GM23338 (cell line): ENCODE data around the gene ADGRG7. TPM values are rescaled to one million over a fixed set of nuclear protein-coding genes. Genes with fewer than 3 reads are reported as not detected.

ENCODE experiments used
- ATAC-seq: fragments of 200-7000 bp; cut with Tn5 transposase; 3 replicates; pipeline ENCODE4 v1.9.1; 2020
- DNase-seq: peaks from one replicate; pipeline ENCODE4 v3.0.0-alpha.2; 2015; ENCODE audit warnings: low spot score
- H2AFZ ChIP-seq: fragments of 200-600 bp; sonication (generic); 2 replicates; pipeline ENCODE4 v1.8.0; 2016; ENCODE audit warnings: antibody characterized with exemption, mild to moderate bottlenecking, moderate library complexity
- H3F3A ChIP-seq: fragments of 200-600 bp; sonication (generic); replicated peaks from 2 replicates; pipeline ENCODE4 v1.8.0; 2017; ENCODE audit warnings: antibody characterized with exemption, mixed run types, low read depth
- H3K27ac ChIP-seq: fragments of 200-600 bp; sonication (generic); 2 replicates; pipeline ENCODE4 v1.6.1; 2016; ENCODE audit warnings: low read depth
- H3K27me3 ChIP-seq: fragments of 200-600 bp; sonication (generic); 2 replicates; pipeline ENCODE4 v1.8.0; 2016; ENCODE audit warnings: mild to moderate bottlenecking, mixed run types, moderate library complexity; ENCODE audit not compliant: insufficient read depth
- H3K36me3 ChIP-seq: fragments of 200-600 bp; sonication (generic); 2 replicates; pipeline ENCODE4 v1.8.0; 2016; ENCODE audit warnings: mild to moderate bottlenecking; ENCODE audit not compliant: insufficient read depth
- H3K4me1 ChIP-seq: fragments of 200-600 bp; sonication (generic); 2 replicates; pipeline ENCODE4 v1.8.0; 2016; ENCODE audit warnings: mild to moderate bottlenecking, moderate library complexity; ENCODE audit not compliant: insufficient read depth
- H3K4me2 ChIP-seq: fragments of 200-600 bp; sonication (generic); 2 replicates; pipeline ENCODE4 v1.7.1; 2017; ENCODE audit warnings: mixed run types
- H3K4me3 ChIP-seq: fragments of 200-600 bp; sonication (generic); 2 replicates; pipeline ENCODE4 v1.6.1; 2016; ENCODE audit warnings: mixed run types
- H3K79me2 ChIP-seq: fragments of 200-600 bp; sonication (generic); replicated peaks from 2 replicates; pipeline ENCODE4 v1.8.0; 2017; ENCODE audit warnings: mild to moderate bottlenecking; ENCODE audit not compliant: insufficient read depth
- H3K9me2 ChIP-seq: fragments of 200-600 bp; sonication (generic); 2 replicates; pipeline ENCODE4 v1.8.0; 2017; ENCODE audit not compliant: insufficient read depth
- H4K20me1 ChIP-seq: fragments of 200-600 bp; sonication (generic); replicated peaks from 2 replicates; pipeline ENCODE4 v1.8.0; 2017; ENCODE audit warnings: mild to moderate bottlenecking; ENCODE audit not compliant: insufficient read depth
- H3K27ac Mint-ChIP-seq: 2 replicates; pipeline ENCODE4 v1.8.0; 2020; ENCODE audit warnings: inconsistent platforms, mild to moderate bottlenecking, moderate library complexity, mixed read lengths
- H3K27me3 Mint-ChIP-seq: 3 replicates; pipeline ENCODE4 v1.8.0; 2022; ENCODE audit warnings: low read depth, mild to moderate bottlenecking, moderate library complexity, mixed read lengths, inconsistent platforms; ENCODE audit not compliant: insufficient read depth, poor library complexity
- H3K36me3 Mint-ChIP-seq: 3 replicates; pipeline ENCODE4 v1.8.0; 2021; ENCODE audit warnings: low read depth, mild to moderate bottlenecking, inconsistent platforms, moderate library complexity, mixed read lengths
- H3K4me1 Mint-ChIP-seq: 3 replicates; pipeline ENCODE4 v1.8.0; 2020; ENCODE audit warnings: mild to moderate bottlenecking, inconsistent platforms, mixed read lengths
- H3K4me3 Mint-ChIP-seq: 3 replicates; pipeline ENCODE4 v1.8.0; 2021; ENCODE audit warnings: moderate library complexity, mild to moderate bottlenecking, inconsistent platforms, mixed read lengths
- H3K9me3 Mint-ChIP-seq: 3 replicates; pipeline ENCODE4 v1.8.0; 2020; ENCODE audit warnings: moderate library complexity, mild to moderate bottlenecking, inconsistent platforms, mixed read lengths
- CREB1 ChIP-seq: fragments of 250-450 bp; sonication (Bioruptor Pico); IDR thresholded peaks from 2 replicates; pipeline ENCODE4 v1.5.0; 2020; ENCODE audit warnings: low read depth, mild to moderate bottlenecking, moderate library complexity
- CTCF ChIP-seq, 2 experiments: fragments of 200-600 bp in 1 of 2; sonication (generic) in 1 of 2; conservative IDR thresholded peaks; 2 replicates each; pipeline versions ENCODE4 v1.5.1 to v1.6.1; 2016 to 2017; ENCODE audit warnings: antibody characterized with exemption in 2 of 2, low read depth in 2 of 2, mild to moderate bottlenecking in 2 of 2, moderate library complexity in 1 of 2
- EZH2 ChIP-seq: fragments of 200-600 bp; sonication (generic); IDR thresholded peaks from one replicate; pipeline ENCODE4 v1.8.0; 2017; ENCODE audit warnings: antibody characterized with exemption, mild to moderate bottlenecking, low read depth; ENCODE audit not compliant: unreplicated experiment
- EZH2phosphoT487 ChIP-seq: fragments of 200-600 bp; sonication (generic); IDR thresholded peaks from one replicate; pipeline ENCODE4 v1.8.1; 2018; ENCODE audit warnings: antibody characterized with exemption; ENCODE audit not compliant: unreplicated experiment
- JUNB ChIP-seq: IDR thresholded peaks from one replicate; pipeline ENCODE4 v1.6.1; 2016; ENCODE audit warnings: antibody characterized with exemption; ENCODE audit not compliant: unreplicated experiment
- NANOG ChIP-seq: IDR thresholded peaks from 2 replicates; pipeline ENCODE4 v1.6.1; 2016; ENCODE audit warnings: antibody characterized with exemption, borderline replicate concordance
- POLR2AphosphoS5 ChIP-seq: IDR thresholded peaks from 2 replicates; pipeline ENCODE4 v1.6.1; 2016; ENCODE audit warnings: antibody characterized with exemption, low read depth
- STAT1 ChIP-seq: IDR thresholded peaks from one replicate; pipeline ENCODE4 v1.6.1; 2016; ENCODE audit warnings: antibody characterized with exemption; ENCODE audit not compliant: unreplicated experiment
- ZNF114 ChIP-seq: fragments of 250-450 bp; sonication (Bioruptor Pico); IDR thresholded peaks from 2 replicates; pipeline ENCODE4 v1.5.0; 2020; ENCODE audit warnings: mild to moderate bottlenecking, moderate library complexity
- ZNF331 ChIP-seq: fragments of 250-450 bp; sonication (Bioruptor Pico); IDR thresholded peaks from 2 replicates; pipeline ENCODE4 v1.5.0; 2020; ENCODE audit warnings: low read depth, mild to moderate bottlenecking, moderate library complexity
- polyA plus RNA-seq: library from polyadenylated mRNA; unstranded; fragments of >200 nt; fragmentation: Nextera tagmentation; extraction: Ambion mirVana; gene quantifications from 2 replicates; pipeline ENCODE4 v1.2.1, GENCODE V29; 2016
- total RNA-seq: library from RNA; depleted of rRNA; stranded (reverse); fragments of >200 nt; shearing (Covaris generic); gene quantifications from 2 replicates; pipeline ENCODE4 v1.2.3, GENCODE V29; 2014
- TF ChIP-seq, protein P1 (sequence below): IDR thresholded peaks from one replicate; pipeline ENCODE4 v1.6.1; 2018; ENCODE audit warnings: antibody characterized with exemption; ENCODE audit not compliant: unreplicated experiment
- TF ChIP-seq, protein P2 (sequence below): IDR thresholded peaks from 2 replicates; pipeline ENCODE4 v1.6.1; 2016; ENCODE audit warnings: antibody characterized with exemption

ADGRG7 gene
- total and polyA plus RNA-seq, 2 experiments from 2014 or later: not detected

DNA sequence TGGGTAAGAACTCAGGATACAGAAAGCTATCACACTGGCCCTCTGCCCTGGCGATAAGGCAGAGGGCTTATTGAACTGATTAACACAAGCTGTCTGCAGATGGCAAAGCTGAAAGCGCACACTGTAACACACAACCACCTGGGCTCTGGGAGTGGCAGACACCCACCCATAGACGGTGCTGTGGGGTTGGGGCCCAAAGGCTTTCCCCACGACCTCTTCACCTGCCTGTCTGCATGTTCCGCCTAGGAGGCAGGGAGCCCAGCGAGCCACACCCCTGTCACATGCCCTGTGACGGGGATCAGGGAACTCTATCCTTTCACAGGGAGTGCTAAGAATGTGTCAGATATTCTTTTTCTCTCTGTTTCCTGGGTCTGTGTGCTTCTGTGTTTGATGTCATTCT, 87.8 kb downstream of the ADGRG7 start (continued):
- TF ChIP-seq, protein P1, sequence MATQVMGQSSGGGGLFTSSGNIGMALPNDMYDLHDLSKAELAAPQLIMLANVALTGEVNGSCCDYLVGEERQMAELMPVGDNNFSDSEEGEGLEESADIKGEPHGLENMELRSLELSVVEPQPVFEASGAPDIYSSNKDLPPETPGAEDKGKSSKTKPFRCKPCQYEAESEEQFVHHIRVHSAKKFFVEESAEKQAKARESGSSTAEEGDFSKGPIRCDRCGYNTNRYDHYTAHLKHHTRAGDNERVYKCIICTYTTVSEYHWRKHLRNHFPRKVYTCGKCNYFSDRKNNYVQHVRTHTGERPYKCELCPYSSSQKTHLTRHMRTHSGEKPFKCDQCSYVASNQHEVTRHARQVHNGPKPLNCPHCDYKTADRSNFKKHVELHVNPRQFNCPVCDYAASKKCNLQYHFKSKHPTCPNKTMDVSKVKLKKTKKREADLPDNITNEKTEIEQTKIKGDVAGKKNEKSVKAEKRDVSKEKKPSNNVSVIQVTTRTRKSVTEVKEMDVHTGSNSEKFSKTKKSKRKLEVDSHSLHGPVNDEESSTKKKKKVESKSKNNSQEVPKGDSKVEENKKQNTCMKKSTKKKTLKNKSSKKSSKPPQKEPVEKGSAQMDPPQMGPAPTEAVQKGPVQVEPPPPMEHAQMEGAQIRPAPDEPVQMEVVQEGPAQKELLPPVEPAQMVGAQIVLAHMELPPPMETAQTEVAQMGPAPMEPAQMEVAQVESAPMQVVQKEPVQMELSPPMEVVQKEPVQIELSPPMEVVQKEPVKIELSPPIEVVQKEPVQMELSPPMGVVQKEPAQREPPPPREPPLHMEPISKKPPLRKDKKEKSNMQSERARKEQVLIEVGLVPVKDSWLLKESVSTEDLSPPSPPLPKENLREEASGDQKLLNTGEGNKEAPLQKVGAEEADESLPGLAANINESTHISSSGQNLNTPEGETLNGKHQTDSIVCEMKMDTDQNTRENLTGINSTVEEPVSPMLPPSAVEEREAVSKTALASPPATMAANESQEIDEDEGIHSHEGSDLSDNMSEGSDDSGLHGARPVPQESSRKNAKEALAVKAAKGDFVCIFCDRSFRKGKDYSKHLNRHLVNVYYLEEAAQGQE: no peak
- no peak for TF ChIP-seq POLR2AphosphoS5
- TF ChIP-seq EZH2phosphoT487: no peak
- TF ChIP-seq JUNB: no peak
- TF ChIP-seq ZNF114: no peak

DNA sequence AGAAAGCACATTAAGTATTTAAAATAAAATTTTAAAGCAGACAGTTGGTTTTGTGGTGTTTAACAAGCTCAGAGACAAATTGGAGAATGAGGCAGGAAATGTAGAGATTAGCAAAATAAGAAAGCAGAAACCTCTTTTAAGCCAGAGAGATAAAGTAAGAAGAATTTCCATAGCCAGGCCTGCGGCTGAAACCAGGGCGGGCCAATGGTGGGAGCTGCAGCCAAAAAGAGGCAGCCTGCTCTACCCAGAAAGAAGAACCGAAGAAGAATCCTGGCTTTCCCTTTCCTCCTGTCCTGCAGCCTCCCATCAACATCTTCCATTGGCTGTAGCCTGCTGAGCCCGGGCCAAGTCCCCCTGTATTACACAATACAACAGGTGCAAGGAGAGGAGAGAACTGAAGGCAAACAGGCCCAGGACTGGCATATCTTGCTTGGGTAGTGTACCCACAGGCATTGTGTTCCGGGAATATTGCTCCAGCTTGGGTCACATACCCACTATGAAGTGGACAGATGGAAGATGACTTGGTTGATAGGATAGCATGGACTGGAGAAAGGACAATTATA, 88.4 kb downstream of the ADGRG7 start:
- Histone ChIP-seq H3K27me3 (no peaks in the 10 kb centered on the region), H3K9me2 (no peaks in the 10 kb centered on the region), H3K36me3 (no peaks in the 10 kb centered on the region), H3K4me2 (no peak overlapping the region), H2AFZ (0 out of 2 replicates have a peak overlapping the region, but pooled peaks have one; percentile 28), H3F3A (no peaks in the 10 kb centered on the region), H3K4me3 (no peak overlapping the region), H3K4me1 (no peaks in the 10 kb centered on the region), H3K27ac (no peak overlapping the region), H4K20me1 (no peaks in the 10 kb centered on the region), H3K79me2 (no peaks in the 10 kb centered on the region)
- no peaks in the 10 kb centered on the region for H3K36me3 Mint-ChIP-seq
- H3K4me1 Mint-ChIP-seq: no peaks in the 10 kb centered on the region
- no peak overlapping the region for H3K4me3 Mint-ChIP-seq
- no peaks in the 10 kb centered on the region for H3K9me3 Mint-ChIP-seq
- DNase-seq (no peak), ATAC-seq (no peak; the same call in 2 of the 3 replicates)
- no peaks in the 10 kb centered on the region for H3K27me3 Mint-ChIP-seq
- TF ChIP-seq NANOG (no peak), ZNF114 (no peak), STAT1 (no peak), POLR2AphosphoS5 (no peak), CREB1 (CRISPR knock-in tag) (no peak), CTCF (conservative IDR thresholded peaks at IDR 0.05; ENCODE audit: low read depth in 2 of 2) (no peak), EZH2 (no peak), JUNB (no peak), EZH2phosphoT487 (no peak), ZNF331 (CRISPR knock-in tag) (no peak)
- TF ChIP-seq, protein P2, sequence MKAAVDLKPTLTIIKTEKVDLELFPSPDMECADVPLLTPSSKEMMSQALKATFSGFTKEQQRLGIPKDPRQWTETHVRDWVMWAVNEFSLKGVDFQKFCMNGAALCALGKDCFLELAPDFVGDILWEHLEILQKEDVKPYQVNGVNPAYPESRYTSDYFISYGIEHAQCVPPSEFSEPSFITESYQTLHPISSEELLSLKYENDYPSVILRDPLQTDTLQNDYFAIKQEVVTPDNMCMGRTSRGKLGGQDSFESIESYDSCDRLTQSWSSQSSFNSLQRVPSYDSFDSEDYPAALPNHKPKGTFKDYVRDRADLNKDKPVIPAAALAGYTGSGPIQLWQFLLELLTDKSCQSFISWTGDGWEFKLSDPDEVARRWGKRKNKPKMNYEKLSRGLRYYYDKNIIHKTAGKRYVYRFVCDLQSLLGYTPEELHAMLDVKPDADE: no peak
- no peak overlapping the region for H3K27ac Mint-ChIP-seq
